GM19238 (cell line): ENCODE data around the gene VAMP1.
A peak's percentile ranks its signal among the peaks of the same experiment; 100 is the strongest.
"Not testable (repeated sequence)": the region's sequence is repeated elsewhere in the genome, so short reads cannot be mapped to it uniquely, and the experiment has no call there.

Source experiments
- DNase-seq: peaks from one replicate; pipeline ENCODE4 v3.0.0; 2011; ENCODE audit warnings: low spot score; ENCODE audit not compliant: insufficient read length

VAMP1 gene

DNA sequence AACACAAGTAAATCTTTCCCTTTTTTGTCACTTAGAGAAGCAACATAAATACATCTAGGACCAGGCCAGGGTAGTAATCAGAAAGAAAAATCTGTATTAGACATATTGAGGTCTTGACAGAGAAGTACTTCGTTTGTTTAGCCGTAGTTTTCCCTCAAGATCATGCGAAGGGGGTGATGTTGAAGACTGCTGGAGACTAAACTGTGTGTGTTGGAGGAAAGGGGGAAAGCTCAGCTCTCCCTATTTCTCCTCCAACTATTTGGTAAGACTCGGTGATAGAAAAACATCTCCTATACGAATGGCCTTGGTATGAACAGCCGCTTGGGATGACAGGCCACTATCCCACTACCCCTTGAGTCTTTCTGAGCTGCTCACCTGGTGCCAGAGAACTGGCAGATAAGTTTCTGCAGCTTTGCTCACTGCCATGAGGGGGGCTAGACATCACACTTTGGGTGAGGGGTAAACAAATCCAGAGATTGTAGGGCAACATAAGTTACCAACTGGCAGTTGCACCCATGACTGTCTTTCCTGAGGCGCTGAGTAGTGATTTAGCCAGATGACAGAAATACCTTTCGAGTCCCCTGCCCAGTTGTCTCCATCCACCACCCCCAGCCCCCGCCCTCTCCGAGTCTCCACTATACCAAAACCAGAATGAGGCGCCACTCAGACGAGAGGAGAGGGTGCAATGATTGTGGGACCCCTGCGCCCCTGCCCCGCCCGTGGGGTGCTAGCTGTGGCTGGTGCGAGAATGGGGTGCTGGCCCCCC, 685 bp downstream of the VAMP1 start:
- DNase-seq: no peak

- DNase-seq: no peak
Measured at GRCh38 chr12:6469092-6469491, 1.4 kb downstream of the VAMP1 start.

DNA sequence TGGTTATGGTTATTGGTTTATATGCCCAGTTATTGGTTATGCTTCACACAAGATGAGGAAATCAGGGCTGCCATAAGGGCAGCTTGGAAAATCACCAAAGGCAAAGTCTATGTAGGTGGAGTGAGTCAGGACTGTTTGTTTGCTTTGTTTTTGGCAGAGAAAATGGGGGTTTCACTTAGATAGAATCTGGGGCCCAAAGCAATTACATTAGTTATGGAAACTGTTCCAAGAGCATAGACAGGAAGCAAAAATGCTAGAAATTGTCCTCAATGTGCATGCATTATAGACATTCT, 2.2 kb downstream of the VAMP1 start:
- DNase-seq: no peak

DNA sequence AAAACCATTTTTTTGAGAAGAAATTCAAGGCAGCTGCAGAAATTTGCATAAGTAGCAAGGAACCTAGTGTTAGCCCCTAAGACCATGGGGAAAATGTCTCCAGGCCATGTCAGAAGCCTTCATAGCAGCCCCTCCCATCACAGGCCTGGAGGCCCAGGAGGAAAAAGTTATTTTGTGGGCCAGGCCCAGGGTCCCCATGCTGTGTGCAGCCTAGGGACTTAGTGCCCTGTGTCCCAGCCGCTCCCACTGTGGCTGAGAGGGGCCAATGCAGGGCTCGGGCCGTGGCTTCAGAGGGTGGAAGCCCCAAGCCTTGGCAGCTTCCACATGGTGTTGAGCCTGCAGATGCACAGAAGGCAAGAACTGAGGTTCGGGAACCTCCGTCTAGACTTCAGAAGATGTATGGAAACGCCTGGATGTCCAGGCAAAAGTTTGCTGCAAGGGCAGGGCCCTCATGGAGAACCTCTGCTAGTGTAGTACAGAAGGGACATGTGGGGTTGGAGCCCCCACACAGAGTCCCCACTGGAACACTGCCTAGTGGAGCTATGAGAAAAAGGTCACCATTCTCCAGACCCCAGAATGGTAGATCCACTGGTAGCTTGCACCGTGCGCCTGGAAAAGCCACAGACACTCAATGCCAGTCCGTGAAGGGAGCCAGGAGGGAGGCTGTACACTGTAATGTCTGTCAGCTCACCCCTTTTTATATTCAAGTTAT, 2.8 kb downstream of the VAMP1 start:
- not testable (repeated sequence) for DNase-seq

GRCh38 chr12:6466751-6467150, 3.7 kb downstream of the VAMP1 start:
- not testable (repeated sequence) for DNase-seq

DNA sequence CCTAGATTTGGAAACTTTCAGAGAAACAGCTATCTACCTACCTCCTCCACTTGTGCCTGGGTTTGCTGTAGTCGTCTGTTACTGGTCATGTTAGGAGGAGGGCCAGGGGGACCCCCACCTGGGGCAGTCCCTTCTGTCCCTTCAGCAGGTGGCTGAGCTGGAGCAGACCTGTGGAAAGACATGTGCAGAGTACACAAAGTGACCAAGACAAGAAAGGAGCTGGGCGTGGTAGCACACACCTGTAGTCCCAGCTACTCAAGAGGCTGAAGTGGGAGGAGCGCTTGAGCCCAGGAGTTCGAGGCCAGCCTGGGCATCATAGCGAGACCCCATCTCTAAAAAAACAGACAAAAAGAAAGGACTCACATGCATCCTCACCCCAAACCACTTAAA, 4.3 kb downstream of the VAMP1 start:
- DNase-seq: no peak

DNA sequence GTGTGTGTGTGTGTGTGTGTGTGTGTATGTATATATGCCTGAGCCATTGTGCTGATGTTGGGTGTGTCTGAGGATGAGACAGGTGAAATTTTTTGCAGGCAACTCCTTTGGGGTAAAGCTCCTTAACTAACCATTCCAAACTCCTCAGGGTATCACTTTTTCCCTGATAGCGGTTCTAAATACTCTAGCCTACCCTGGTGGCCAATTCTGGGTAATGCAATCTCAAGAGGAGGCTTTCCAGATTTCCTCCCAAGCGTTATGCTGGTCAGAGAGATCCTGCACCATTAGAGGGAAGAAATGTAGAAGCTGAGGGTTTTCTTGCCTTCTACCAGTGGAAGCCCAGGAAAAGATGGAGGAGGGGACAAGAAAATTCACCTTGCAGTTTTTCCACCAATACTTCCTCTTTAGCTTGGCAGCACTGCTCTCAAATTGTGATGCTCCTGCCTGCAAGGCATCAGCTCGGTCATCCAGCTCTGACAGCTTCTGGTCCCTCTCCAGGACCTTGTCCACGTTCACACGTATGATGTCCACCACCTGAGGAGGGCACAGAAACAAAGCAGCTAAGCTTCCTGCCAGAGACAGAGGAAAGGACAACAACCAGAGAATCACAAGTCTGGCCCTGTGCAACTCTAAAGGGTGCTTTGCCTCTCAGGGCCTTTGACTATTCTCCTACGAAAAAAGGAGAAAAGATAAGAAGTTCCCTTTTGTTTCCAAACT, 4.9 kb downstream of the VAMP1 start:
- no peak for DNase-seq

DNA sequence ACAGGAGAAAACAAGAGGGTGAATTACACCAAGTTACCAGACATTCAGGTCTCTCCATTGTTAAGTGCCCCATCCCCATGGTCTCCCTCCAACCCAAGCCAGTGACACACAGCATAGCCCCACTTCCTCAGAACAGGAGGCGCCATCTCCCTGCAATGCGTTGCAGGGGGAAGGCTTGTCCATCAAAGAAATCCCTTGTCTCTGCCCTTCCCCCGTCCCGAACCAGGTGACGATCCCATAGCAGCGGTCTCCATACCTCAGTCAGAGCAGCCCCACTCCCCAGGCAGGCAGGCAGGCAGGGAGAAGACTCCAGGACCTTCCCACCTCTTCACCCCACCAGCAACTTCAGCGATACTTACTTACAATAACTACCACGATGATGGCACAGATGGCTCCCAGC, 5.9 kb downstream of the VAMP1 start:
- no peak for DNase-seq

GRCh38 chr12:6463858-6464257, 6.6 kb downstream of the VAMP1 start:
- no peak for DNase-seq

GRCh38 chr12:6463216-6463615, 7.3 kb downstream of the VAMP1 start:
- DNase-seq: no peak

GRCh38 chr12:6462234-6462995, 8.1 kb downstream of the VAMP1 start:
- no peak for DNase-seq

DNA sequence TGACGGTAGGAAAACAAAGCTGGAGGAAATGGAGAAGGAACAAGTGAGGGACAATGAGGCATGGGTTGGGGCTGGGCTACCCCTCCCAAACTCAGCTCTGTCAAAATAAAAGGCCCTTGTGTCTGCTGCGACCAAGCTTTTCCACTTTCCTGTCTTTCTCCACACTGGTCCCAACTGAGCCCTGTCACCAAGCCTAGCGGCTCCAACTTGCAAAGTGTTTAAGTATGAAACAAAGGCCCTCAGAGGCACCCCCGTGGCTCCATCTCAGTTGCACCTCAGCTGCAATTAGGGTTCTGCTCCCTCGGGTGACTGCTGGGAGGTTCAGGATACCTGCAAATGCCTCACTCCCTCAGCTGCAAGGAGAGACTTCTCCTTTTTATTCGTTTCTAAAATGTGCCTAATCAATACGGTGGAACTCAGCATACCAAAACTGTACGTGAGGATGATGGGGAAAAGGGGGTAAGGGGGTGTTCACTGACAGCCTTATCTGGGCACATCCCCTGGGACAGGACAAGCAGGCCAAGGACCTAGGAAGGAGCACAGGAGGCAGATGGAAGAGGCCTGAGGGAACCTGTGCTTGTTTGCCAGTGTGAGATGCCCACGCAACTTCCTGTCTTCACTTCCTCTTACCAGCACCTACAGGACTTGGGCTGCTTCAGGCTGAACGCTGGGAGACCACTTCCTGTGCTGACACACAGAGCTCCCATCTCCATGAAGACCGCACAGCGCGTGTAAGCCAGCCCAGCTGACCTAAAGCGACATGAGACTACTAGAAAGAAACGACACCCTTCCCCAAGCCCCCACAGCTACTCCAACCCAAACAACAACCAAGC, 8.9 kb downstream of the VAMP1 start:
- peak; percentile 77 for DNase-seq

DNA sequence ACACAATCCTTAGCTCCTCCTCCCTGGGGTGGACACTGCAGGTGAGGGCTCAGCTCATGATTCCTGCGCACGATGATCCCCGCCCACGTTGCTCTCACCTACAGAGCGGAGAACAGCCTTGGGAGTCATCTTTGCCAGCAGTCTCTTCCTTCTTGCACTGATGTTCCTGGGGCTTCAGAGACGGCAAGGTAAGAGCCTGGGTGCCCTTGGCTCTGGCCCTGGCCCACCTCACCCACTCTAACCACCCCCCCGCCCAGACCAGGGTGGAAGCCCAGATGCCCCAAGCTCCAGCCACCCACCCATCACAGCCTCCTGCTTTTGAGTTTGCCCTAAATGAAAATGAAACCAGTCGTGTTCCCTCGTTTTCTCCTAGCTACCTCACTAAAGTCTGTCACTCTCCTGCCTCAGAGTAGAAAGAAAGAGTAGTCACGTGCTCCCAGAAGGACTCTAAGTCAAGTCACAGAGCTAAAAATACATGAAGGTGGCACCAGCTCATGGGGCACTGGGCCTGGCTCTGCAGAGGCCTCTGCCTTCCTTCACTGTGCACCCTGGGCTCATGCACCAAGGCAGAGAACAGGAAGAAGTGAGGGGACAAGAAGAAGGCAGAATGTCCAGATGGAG, 9.6 kb downstream of the VAMP1 start:
- no peak for DNase-seq

GRCh38 chr12:6459004-6459337, 11.5 kb downstream of the VAMP1 start:
- DNase-seq: no peak

DNA sequence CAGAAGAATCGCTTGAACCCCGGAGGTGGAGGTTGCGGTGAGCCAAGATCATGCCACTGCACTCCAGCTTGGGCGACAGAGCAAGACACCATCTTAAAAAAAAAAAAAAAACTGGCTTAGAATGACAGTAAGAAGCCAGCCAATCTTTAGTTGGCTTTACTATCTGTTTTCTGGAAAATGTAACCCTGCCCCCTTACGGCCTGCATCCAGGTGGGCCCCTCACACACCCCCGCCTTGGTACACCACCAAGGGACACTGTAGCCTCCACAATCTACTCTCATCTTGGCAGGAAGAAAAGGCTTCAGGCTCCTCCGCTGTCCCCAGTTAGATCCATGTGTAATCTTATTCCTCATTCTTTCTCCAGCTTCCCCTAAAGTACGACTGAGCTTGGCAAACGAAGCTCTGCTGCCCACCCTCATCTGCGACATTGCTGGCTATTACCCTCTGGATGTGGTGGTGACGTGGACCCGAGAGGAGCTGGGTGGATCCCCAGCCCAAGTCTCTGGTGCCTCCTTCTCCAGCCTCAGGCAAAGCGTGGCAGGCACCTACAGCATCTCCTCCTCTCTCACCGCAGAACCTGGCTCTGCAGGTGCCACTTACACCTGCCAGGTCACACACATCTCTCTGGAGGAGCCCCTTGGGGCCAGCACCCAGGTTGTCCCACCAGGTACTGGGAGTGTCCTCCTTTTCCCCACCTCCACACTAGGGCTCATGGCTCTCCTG, 12.0 kb downstream of the VAMP1 start:
- DNase-seq: no peak

- no peak for DNase-seq
Measured at GRCh38 chr12:6457220-6457945, 13.1 kb downstream of the VAMP1 start.

DNA sequence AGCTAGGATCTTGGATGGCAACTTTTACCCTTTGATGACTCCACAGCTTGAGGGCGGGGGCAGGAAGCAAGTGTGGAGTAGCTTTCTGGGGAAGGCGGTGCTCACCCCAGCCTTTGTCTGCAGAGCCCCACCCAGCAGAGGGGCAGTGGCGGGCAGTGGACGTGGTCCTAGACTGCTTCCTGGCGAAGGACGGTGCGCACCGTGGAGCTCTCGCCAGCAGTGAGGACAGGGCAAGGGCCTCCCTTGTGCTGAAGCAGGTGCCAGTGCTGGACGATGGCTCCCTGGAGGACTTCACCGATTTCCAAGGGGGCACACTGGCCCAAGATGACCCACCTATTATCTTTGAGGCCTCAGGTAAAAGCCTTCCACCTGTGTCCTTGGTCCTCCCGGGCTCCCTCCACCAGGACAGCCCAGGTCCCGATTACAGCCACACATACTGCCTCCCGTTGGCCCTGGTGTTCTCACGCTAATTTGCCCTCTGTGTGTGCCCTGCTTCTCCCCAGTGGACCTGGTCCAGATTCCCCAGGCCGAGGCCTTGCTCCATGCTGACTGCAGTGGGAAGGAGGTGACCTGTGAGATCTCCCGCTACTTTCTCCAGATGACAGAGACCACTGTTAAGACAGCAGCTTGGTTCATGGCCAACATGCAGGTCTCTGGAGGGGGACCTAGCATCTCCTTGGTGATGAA, 17.4 kb downstream of the VAMP1 start:
- DNase-seq: no peak

GRCh38 chr12:6452245-6452943, 18.1 kb downstream of the VAMP1 start:
- no peak for DNase-seq
